Hematopoietic multipotent progenitor cell treated with erythropoietin and hydrocortisone succinate and interleukin-3 and kit ligand, for 15 days (in vitro differentiated cells): ENCODE measurements around the gene EXOSC6.
"Not testable (repeated sequence)": the region's sequence is repeated elsewhere in the genome, so short reads cannot be mapped to it uniquely, and the experiment has no call there.

Experiments
- DNase-seq: peaks from one replicate; pipeline ENCODE4 v3.0.0-alpha.2; 2015; ENCODE audit warnings: low spot score

The EXOSC6 gene

DNA sequence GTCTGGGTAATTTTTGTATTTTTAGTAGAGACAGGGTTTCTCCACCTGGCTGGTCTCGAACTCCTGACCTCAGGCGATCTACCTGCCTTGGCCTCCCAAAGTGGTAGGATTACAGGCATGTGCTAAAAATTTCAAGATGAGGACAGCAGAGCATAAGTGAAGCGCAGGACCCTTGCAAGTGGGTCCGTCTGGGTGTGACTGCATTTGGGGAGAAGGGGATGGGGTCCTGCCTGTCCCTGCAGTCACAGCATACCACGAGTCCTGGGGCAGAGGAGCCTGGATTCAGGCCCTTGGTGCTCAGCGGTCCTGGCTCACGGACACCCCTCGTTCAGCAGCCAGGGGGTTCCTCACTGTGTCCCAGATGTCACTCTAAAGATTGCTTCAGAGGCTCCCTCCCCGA lies 53.5 kb downstream of the EXOSC6 start:
- DNase-seq: not testable (repeated sequence)

DNA sequence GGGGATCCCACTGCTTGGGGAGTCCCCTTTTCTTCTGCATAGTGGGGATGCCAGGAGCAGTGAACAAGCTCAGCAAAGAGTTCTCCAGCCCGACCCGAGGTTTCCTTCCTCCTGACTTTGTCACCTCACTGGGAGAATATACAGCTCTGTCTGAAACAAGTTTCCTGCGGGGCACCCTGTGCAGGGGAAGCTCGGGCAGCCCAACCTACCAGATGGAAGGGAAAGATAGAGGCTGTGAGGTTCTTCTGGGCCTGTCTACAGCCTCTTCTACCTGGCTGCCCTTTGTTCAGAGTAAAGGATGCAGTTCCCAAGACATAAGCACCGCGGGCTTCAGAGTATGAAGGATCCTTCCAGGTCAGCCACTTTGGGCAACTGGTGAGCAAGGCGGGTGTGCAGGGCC lies 54.1 kb downstream of the EXOSC6 start:
- DNase-seq: not testable (repeated sequence)
